ENCODE measurements around the gene JAZF1.

JAZF1 gene

GRCh38 chr7:28191751-28192150, 11.2 kb upstream of the JAZF1 start:
- no peak for DNase-seq (ENCODE audit: low read depth in 1 of 2, low spot score in 1 of 2)

GRCh38 chr7:28191184-28191583, 10.6 kb upstream of the JAZF1 start:
- DNase-seq (ENCODE audit: low read depth in 1 of 2, low spot score in 1 of 2), result no peak

DNA sequence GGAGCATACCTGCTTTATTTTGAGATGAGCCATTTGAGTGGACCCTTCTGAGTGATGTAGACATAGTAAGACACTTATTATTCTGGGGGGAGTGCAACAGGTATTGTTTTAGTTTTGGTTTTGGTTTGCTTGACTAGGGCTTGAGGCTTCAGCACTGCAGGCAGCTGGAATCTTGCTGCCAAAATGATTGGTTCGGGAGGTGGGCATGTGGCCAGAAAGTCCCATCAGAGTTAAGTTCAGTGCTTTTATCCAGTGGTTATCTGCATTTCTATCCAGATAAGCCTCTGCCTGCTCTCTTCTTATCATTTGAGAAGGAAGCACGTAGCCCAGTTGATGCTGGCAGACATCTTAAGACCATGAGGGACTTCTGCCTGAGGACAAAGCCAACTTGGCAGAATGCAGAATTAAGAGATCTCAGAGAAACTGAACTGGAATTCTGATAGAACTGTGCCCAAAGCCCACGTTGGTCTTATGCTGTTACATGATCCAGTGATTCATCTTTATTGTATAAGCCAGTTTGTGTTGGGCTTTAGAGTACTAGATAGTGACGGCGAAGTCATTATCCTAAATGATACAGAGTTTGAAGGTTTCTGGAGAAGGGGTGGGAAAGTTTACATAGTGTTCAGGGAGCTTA, 9.6 kb upstream of the JAZF1 start:
- DNase-seq (ENCODE audit: low read depth in 1 of 2, low spot score in 1 of 2), result no peak

- no peak for DNase-seq (ENCODE audit: low read depth in 1 of 2, low spot score in 1 of 2)
Measured at GRCh38 chr7:28187012-28187411, 6.4 kb upstream of the JAZF1 start.

- no peak for DNase-seq (ENCODE audit: low read depth in 1 of 2, low spot score in 1 of 2)
Measured at GRCh38 chr7:28183627-28184026, 3.0 kb upstream of the JAZF1 start.

DNA sequence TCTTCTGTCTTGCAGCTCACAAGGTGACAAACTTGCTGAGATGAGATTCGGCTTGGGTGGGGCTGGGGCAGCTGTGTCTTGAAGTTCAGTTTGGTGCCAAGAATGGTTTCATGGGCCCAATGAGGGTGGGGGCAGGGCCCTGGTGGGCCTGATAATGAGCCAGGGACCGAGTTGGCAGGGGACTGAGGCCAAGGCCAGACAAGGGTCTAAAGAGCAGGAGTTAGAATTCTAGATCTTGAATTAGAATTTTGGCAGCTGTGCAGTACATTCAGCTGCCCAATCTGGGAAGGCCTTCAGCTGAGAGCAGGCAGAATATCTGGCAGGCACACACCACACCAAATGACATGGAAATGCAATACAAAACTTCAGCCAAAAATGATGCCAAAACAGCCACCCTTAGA, 1.5 kb upstream of the JAZF1 start:
- no peak for DNase-seq (ENCODE audit: low read depth in 1 of 2, low spot score in 1 of 2)

DNA sequence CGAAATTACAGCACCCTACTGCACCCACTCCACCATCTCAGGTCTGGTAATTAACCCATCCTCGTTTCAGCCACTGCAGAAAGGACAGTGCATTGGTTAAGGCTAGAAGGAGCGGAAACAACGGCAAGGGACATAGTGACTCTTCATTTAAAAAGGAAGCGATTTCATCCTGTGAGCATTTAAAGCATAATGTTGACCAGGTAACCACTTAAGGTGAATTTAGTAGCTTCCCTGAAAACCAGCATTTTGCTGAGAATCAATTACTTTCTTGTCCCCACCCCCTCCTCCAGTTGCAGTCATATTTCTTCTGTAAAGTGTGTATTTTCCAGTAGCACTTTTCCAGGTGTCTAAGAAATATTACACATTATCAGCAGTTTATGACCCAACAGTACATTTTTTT, 821 bp upstream of the JAZF1 start:
- no peak for DNase-seq (ENCODE audit: low read depth in 1 of 2, low spot score in 1 of 2)

- DNase-seq (ENCODE audit: low read depth in 1 of 2, low spot score in 1 of 2), result no peak
Measured at GRCh38 chr7:28180031-28180363, 598 bp downstream of the JAZF1 start.

DNA sequence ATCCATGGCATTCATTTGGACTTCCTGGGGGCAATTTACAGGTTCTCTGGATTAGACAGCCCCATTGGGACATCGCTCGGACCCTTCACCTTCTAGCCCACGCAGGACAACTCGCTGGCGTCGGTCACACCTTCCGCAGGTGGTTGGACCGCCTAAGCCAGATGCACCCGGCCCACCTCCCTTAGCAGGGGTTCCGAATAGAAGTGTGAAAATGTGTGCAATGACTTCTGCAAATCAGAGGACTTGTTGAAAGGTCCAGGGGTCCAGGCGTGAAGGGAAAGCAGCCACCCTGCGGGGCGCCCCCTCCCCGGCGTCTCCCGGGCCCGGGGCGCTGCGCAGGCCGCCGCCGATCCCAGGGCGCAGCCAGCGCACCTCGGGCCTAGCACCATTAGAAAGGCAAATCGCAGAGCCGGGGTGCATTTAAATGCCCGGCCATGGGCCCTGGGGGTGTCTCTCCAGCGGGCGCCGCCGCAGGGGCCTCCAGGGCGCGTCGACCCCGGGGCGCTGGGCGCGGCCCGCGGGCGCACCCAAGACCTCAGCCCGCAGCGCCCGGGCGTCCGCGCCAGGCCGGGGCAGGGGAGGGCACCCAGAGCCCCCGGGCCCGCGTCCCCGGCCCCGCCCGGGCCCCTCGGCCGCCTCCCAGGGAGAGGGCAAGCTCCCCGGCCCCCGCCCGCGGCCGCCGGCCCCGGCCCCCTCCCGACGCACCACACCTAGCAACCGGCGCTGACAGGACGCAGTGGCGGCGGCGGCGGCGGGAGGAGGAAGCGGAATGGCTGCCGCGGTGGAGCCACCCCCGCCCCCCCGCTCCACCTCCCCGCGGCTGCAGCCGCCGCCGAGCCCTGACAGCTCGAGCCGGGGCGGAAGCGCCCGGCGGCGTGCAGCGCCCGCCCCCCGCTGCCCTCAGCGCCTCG, 1.2 kb downstream of the JAZF1 start:
- peak; percentile 51 to 56 for DNase-seq (ENCODE audit: low read depth in 1 of 2, low spot score in 1 of 2)

GRCh38 chr7:28178599-28178998, 2.0 kb downstream of the JAZF1 start:
- DNase-seq (ENCODE audit: low read depth in 1 of 2, low spot score in 1 of 2), result no peak

- no peak for DNase-seq (ENCODE audit: low read depth in 1 of 2, low spot score in 1 of 2)
Measured at GRCh38 chr7:28177836-28178235, 2.8 kb downstream of the JAZF1 start.

DNA sequence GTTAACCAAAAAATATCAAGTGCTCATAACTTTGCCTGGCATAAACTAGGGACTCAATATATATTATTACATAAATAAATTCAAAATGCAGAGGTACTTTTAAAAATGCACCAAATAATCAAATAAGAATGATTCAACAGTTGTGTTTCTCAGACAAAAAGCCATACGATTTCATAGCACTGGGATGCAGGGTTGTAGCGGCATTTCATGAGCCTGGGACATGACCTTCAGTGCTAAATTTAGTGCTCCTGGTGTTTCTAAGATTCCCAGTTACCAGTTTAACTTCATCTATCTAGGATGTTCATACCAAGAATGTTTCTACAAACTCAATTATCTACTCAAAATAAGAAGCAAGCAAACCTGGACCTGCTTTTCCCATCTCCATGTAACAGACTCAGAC, 4.0 kb downstream of the JAZF1 start:
- no peak for DNase-seq (ENCODE audit: low read depth in 1 of 2, low spot score in 1 of 2)

- DNase-seq (ENCODE audit: low read depth in 1 of 2, low spot score in 1 of 2), result no peak
Measured at GRCh38 chr7:28176174-28176573, 4.4 kb downstream of the JAZF1 start.

DNA sequence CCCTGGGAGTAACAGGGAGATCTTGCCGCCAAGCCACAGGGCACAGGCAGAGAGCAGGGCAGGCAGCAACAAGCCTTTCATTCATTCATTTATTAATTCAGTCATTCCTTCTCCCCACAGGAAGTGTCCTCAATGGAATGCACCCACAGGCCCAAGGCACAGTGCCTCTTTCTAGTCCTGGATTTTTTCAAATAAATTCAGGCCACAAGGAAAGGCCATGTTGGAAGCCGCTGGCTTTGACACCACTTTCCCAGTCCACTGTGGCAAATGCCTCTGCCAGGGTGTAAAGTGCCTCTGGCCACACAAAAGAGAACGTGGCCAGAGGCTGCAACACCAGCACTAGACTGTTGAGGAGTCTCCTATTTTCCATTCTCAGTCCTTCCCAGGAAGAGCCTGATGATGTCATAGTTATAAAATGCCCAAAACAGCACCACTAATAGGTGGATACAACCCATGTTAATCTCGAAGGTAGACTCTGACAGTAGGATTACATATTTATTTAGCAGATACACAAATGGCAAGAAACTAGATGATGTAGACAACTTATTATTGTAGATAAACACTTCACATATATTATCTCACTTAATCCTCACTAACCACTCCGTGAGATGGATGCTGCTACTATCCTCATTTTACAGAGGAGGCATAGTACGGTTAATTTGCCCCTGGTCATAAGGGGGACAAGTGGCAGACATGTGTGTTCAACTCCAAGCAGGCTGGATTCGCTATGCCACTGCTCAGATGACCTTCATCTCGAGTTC, 5.5 kb downstream of the JAZF1 start:
- no peak for DNase-seq (ENCODE audit: low read depth in 1 of 2, low spot score in 1 of 2)

GRCh38 chr7:28174442-28174841, 6.2 kb downstream of the JAZF1 start:
- DNase-seq (ENCODE audit: low read depth in 1 of 2, low spot score in 1 of 2), result no peak

- DNase-seq (ENCODE audit: low read depth in 1 of 2, low spot score in 1 of 2), result no peak
Measured at GRCh38 chr7:28173531-28173930, 7.1 kb downstream of the JAZF1 start.

DNA sequence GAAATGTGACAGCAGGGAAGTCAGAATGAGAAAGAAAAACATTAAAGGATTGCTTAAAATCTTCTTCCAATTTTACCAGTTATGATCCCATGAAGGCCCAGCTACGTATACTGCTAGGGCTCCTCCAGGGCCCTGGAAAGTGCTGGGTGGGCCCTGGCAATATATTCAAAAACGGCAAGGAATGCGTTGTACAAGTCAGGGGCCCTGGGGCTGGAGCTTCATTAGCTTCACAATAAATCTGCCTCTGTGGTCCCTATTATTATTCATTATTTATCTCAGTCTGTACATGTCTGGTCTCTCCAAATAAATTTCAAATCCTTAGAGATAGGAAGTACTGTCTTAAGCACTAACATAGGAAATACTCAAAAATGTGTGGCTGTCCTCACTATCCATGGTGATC, 7.6 kb downstream of the JAZF1 start:
- no peak for DNase-seq (ENCODE audit: low read depth in 1 of 2, low spot score in 1 of 2)

- no peak for DNase-seq (ENCODE audit: low read depth in 1 of 2, low spot score in 1 of 2)
Measured at GRCh38 chr7:28170701-28171100, 9.9 kb downstream of the JAZF1 start.

DNA sequence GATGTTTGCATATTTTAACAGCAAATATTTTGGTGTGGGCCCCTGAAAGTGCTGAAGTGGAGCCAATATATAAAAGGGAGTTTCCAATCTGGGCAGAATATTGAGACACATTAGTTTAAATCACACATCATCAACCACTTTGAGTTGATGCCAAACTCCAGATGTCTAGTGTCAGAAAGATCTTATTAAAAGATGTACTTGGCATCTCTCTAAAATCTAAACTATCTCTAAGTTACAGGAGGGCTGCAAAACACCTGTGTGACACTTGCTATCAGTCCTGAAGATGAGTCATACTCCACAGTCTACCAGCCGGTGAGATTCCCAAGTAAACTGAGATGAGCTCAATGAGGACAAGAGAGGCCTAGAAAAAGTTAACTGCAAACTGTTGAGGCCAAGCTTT, 11.4 kb downstream of the JAZF1 start:
- DNase-seq (ENCODE audit: low read depth in 1 of 2, low spot score in 1 of 2), result no peak

DNA sequence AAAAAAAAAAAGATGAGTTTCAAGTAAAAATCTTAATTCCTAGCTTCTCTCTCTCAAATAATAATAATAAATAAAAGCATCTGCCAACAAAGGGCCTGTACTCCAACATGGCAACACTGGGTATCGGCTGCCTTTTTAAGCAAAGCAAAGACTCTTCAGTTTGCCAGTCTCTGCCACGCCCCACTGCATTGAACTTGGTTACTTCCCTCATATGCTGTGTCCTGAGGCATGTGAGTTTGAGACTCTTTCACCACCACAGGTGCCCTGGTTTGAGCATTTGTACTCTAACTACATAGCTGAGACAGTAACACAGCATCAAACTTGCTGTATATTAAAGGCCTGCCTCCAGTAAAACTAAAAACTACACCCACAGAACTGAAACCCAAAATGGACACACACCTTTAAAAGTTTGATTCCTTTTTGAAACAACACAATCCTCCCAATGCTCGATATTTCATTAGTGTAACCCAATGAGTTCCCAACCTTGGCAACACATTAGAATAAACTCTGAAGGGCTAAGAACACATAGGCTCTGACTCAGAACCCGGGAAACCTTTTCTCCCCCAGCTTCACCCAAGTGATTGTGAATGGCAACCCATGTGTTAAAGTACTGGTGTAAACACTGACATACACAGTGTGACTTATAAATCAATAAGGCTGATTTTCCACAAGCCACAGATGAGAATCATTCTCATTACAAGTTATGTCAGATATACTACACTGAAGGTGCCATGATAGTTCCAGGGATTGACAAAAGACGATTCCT, 12.0 kb downstream of the JAZF1 start:
- DNase-seq (ENCODE audit: low read depth in 1 of 2, low spot score in 1 of 2), result no peak

DNA sequence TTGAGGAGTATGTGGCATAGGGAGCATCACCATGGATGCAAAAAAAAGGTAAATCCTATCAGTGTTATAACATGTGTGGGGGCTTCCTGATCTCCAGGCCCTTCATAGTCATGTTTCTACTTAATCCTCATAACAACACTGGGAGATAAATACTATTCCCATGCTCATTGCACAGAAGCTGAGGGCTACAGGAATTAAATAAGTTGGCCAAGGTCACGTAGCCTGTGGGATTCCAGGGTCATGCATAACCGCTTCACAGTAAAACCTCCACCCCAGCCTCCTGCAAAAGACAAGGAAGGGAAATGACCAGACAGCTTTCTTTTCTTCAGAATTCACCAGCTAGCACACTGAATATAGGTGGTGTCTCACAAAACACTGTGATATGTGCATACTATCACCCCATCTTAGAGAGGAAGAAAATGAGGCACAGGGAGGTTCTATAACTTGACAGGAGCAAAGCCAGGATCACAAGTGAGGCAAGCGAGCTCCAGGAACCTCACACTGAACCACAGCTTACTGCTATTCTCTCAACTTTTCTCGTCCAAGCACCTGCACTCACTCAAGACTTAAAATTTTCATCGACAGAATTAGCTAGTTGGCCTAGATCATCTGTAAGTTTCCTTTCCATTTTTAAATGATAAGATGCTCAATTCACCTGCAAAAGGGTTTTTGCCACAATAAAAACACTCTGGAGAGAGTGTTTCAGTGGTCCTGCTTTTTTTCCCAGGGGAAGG, 13.4 kb downstream of the JAZF1 start:
- DNase-seq (ENCODE audit: low read depth in 1 of 2, low spot score in 1 of 2), result no peak
